ENCODE data around the gene HOXC11.

HOXC11 gene

DNA sequence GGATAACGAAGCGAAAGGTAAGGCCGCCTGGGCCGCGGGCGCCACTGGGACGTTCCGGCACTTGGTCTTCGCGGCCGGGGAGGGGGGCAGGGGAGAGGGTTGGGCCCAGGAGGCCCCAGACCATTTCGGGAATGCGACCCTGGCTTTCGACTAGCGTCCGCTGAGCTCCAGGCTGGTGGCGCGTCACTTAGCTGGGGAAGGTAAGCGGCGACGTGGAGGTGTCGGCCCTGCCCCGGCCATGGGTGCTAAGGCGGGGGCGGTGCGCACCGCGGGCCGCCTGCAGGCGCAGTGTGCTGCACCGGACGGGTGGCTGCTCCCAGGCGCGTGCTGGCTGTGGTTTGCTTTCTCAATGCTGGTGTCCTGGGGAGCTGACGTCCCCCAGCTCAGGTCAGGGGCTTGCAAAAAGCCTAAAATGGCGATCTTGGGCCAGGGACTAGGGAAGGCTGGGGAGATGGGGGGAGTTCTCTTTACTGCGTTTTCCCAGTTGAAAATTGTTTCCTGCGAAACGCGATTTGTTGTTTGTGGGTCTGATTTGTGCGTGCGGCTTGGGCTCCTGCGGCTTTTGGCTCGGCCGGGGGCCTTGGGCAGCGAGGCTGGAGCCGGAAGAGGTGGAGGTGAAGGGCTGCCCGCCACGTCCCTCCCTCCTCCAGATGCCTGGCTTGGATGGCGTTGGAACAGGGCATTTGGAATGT is 13.2 kb downstream of the HOXC11 start:
- DNase-seq (ENCODE audit: low spot score): no peak

DNA sequence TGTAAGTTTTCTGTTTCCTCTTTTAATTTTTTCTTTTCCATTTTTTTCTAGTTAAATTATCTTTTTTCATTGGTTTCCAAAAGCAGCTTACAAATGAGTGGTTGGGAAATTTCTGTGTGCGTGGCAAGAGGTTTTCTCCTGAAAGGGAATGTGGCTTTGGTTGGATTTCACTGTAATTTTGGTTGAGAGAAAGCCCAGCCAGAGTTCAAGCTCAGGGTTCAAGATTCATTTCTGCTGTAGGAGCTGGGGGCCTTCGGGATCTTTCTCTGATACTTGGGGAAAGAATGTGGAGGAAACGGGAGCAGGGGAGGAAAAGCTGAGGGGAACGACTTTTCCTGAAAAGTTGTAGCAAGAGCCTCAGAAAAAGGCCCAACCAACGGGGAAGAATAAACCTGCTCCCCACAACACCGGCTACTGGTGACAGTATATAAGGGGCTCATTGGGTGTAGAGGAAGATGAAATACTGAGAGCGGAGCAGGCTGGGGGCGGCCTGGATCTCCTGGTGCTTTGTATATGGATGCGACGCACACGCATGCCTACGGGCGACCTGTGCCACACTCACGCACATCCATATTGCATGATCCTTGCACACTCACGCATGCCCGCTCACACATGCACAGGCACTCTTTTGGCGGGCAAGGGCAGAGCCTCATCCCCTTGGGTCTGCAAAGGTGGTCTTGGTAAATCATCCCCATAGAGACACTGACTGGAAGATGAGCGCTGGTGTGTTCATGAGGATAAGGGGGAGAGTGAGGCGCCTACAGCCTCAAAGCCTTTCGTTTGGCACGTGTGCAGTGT is 14.0 kb downstream of the HOXC11 start:
- no peak for DNase-seq (ENCODE audit: low spot score)

DNA sequence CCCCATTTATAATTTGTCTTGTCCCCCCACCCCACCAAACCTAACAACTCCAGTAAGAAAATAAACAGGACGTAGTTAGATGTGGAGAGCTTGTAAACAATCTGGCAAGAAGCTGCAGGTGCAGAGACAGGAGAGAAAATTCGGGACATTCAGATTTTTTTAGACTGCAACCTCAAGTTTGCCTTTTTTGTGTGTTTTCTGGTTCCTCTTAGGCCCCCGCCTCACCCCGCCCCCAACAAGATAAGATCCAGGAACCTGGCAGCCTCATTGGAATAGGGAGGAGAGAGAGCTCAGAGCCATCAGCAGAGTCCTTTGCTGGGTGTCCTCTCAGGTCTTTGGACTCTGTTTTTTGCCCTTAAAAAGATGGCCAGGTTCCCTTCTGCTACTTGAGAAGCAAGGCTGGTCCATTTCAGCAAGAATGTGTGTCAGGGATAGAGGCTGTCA is 14.9 kb downstream of the HOXC11 start:
- DNase-seq (ENCODE audit: low spot score): no peak

DNA sequence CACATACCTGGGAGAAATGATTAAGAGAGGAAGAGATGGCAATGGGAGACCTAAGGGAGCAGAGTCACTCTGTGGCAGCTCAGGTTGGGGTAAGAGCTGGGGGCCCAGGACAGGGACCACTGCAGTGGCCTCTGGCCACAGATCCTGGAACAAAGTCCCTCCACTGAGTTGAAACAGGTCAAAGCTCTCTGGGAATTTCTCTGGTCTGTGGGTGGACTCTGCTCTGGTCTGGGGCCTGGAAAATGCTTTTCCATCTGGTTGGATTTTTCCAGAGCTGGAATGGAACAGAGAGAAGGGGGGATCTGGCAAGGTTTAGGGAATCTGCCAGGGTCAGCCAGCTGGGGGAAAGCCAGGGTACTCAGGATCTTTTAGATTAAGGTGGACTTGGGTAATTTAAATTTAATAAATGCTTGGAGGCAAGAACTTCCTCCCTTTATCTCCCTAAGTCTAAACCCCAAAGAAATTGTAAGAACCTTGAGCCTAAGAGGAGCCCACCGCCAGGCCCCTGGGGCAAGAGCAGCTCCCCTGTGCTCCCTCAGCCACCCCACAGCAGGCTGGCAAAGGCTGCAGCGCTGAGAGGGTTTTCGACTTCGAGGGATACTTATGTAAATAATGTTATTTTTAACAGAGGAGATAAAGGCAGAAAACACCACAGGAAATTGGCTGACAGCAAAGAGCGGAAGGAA is 15.8 kb downstream of the HOXC11 start:
- no peak for DNase-seq (ENCODE audit: low spot score)

DNA sequence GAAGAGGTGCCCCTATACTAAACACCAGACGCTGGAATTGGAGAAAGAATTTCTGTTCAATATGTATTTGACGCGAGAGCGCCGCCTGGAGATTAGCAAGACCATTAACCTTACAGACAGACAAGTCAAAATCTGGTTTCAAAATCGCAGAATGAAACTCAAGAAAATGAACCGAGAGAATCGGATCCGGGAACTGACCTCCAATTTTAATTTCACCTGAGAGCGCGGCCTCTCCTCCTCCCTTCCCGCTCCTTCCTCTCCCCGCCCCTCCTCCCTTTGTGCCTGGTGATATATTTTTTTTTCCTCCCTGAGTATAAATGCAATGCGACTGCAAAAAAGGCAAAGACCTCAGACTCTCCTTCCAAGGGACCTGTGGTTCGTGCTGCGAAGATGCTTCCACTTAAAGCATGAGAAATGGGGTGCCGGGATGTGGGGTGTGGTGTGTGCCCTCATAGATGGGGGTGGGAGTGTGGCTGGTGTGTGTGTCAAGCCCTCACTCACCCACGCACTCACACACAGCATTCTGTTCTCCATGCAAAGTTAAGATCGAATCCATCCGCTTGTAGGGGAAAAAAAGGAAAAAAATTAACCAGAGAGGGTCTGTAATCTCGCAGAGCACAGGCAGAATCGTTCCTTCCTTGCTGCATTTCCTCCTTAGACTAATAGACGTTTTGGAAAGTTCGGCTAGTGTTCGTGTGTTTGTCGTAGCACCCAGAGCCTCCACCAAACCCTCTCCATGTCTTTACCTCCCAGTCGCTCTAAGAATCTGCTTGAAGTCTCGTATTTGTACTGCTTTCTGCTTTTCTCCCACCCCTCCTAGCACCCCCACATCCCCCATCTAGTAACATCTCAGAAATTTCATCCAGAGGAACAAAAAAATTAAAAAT is 16.5 kb downstream of the HOXC11 start:
- peak; percentile 35 for DNase-seq (ENCODE audit: low spot score)

DNA sequence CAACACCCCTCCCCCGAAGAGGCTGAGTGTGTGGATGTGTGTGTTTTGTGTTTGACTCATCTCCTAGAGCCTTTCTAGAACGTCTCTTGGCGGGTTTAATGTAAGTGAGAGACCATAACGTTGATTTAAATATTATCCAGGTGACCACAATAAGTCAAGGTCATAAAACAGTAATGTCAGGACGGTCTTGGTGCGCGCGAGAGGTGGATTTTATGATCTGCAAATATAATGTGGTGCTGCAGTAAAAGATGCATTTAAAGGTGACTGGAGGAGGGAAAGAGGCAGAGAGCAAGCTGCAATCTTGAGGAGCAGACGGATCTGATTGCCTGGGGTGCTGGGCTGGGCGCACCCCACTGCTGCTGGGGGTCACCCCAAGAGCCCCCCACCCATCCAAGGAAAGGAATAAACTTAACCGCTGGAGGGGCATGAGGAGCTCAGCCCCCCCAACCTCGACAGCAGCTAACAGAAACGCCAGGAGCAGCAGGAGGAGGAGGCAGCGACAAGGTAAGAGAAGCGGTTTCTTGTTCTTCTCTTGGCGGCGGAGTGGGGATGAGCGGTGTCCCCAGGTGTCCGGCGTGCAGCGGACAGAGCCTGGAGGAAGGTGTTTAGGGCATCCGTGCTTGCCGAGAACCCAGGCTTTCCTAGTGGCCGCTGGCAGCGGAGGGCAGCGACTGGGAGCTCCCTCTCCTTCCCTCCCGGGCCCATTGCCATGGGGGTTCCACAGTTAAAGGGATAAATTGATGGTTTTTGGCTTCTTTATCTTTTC is 17.6 kb downstream of the HOXC11 start:
- DNase-seq (ENCODE audit: low spot score): no peak

DNA sequence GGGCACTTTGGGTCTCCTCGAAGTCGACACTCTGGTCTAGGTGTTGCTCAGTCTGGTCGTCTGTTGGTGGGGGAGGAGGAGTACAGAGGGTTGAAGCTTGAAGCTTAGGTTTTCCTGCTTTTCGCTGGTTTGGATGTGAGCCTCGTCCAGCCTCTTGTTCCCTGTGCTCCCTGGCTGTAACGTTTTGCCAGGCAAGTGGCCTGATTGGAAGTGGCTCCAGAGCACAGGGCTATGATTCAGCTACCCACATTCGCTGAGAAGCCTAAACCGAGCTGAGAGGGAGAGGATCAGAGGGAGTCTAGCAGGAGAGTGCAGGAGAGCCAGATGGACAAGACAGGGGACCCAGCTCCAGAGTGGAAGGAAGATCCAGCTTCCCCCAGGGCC is 18.1 kb downstream of the HOXC11 start:
- DNase-seq (ENCODE audit: low spot score): no peak

DNA sequence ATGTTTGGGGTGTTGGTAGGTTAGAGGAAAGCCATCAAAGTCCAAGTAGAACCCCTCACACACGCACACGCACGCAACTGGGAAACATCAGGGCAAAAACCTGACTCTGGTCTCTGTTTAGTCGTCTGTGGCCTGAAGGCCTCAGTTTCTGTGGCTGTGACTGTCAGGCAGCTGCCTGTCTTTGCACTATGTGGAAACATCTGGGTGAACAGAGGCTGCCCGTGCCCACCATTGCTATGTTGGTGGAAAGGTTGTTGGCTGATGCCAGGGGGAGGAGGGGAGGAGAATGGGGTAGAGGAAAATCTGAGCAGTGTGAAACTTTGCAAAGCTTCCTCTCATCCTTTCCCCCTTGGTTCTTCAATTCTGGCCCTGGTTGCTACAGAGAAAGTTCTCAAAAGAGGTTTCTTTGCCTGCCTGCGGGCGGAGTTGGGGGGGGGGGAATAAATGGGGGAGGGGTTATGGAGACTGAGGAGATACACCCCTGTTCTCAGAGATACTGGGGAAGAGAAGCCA is 19.5 kb downstream of the HOXC11 start:
- no peak for DNase-seq (ENCODE audit: low spot score)

DNA sequence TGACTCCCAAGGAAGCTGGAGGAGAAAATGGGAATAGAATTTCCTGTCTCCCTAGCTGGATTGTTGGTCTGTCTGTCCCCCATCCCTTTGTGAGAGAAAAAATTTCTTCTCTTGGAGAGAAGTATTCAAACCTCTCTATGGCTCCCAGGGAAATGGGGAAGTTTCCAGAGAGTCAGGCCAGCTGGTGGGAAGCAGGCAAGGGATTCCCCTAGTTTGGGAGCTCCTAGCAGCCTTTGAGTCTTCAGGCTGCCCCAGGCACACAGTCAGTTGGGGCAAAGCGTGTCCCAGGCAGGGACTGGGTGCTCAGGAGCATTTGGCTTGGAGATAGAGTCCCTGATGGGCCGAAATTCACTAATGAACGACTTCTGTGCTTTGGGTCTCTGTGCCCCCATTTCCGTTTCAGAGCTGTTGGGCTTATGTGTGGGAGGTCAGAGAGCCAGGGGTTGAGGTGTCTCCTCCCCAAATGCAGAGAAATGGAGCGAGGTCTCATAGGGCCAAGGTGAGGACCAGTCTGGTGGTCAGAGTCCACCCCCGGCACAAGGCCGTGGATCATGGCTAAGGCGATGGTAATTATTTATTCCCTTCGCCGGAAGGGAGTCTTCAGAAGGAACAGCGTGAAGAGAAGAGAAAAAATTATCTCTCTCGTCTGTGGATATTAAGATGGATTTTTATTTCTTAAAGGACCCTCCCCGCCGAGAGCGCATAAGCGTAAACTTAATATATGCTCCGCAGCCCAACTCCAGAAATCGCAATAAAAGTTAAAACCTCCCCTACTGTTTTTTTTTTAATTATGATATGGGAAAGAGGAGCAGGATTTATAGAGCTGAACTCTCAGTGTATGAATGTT is 20.5 kb downstream of the HOXC11 start:
- DNase-seq (ENCODE audit: low spot score): no peak

DNA sequence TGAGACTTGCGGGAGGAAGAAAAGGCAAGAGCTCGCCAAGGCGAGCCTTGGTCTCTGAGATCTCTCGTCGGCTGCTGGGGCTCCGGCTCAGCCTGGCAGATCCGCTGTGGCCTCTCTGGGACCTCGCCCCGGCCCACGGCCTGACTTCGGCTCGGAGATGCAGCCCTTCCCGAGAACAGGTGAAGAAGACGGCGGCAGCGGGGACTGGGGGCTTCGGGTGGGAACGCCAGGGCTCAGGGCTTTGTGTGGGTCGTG is 21.0 kb downstream of the HOXC11 start:
- no peak for DNase-seq (ENCODE audit: low spot score)

DNA sequence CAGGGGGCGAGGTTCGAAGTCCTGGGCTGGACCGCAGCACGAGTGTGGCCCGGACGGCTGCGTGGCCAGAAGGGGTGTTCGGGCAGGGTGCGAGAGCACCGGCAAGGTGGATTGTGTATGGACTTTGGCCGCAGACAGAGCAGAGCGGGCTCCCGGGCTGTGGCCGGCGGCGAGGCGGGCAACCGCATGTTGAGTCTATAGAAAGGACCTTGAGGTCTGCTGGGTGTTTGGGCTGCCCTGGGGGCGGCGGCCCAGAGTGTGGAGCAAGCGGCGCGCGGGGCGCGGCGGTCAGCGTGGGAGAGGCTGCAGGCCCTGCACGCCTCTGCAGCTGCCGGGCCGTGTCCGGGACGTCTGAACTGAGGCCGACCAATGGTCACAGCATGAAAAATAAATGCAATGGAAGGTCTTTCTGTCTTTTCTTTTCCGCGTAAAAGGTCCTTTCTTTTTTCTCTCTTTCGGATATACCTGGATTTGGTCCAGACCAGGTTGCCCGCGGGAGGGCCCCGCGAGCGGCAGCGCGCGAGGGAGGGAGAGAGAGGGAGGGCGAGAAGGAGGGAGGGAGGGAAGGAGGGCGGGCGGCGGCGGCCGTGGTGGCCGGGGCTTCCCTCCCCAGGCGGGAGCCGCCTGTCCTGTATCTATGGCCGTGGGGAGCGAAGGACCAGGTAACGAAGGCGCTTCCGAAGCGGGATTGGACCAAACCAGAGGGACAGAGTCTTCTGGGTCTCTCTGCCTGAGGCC is 21.5 kb downstream of the HOXC11 start:
- no peak for DNase-seq (ENCODE audit: low spot score)

DNA sequence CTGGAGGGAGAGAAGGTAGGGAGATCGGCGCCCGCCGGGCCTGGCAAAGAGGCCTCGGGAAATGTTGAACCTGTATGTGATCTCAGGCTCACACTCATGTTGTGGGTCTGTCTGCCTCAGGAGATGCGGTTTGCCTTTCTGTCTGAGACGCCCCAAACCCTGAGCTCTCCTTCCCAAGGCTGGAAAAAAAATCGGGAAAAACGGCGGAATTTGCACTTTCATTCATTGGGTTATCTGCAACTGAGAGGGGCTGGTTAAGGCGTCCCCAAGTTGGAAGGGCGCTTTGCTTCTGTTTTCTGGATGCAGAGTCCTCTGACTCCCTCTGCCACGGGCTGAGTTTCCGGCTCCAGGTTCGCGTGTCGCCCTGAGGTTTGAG is 22.1 kb downstream of the HOXC11 start:
- no peak for DNase-seq (ENCODE audit: low spot score)

DNA sequence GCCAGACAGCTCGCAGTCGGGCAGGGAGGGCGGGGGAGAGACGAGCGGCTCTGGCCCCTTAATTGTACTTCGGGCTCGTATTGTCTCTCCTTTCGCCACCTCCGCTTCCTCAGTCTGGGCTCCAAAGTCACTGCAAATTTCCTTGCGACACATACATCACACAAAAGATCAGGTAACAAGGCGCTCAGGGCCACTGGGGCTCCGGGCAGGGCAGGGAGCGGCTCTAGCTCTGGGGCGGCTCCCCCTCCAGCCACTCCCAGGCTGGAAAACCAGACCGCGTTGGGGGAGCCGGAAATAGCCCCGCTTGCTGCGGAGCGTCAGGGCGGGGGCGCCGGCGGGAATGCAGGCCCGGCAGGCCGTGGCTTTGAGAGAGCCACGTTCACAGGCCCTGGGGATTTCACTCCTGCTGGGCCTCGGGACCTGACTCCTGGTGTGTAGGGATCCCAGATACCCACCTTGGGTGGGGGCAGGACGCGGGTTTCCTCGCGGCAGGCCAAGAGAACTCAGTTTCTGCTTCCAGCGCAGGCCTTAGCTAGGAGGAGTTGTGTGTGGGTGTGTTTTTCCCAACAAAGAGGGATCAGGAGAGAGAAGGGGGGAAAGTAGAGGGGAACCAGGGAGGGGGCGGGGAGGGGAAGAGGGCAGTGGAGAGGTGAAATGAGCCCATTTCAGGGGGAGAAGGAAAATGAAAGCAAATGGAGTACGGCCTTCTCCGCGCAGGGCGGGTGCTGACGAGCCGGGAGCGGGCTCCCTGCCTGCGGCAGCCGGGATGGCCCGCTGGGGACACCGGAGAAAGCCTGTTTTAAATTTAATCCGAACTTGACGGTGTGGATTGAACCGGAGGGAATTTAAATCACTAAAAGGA is 22.7 kb downstream of the HOXC11 start:
- no peak for DNase-seq (ENCODE audit: low spot score)

DNA sequence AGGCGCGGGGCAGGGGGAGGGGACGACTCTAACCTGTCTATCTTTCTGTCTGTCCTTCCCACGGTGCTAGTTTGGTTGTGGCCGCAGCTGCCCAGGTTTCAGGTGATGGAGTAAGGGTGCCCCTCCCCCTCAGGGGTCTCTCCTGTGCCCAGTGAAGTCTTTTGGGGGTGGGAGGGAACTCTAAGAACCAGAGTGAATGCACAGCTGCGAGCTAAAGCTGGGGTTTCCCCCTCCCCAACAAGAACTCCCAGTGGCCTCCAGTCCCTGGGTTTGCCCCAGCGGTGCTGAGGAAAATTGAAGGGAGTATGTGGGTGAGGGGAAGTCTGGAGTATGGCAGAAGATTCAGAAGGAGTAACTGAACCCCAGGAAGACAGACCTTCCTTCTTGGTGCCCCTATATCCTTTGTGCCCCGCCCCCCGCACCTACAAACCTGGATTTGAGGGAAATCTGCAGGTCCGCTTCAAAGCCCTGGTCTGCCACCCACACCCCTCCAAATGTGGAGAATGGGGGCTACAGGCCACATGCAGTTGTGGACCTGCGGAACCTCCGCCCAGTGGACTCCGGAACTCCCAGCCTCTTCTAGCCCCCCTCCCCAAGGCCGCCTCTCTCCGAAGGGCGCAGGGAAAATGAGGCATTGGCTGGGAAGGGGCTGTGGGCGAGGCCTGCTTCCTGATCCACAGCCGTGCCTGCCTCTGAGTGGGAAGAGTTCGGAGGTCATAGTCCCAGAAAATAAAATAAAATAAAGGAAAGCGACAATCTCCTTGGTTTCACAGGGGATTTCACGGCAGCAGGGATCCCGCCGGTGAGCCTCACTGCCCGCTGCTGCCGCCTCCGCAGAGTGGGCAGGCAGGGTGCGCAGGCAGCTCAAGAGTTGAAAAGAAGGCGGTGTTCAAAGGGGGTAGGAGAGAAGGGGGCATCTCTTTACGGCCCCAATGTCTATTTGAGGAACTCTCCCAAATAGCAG is 23.6 kb downstream of the HOXC11 start:
- no peak for DNase-seq (ENCODE audit: low spot score)

DNA sequence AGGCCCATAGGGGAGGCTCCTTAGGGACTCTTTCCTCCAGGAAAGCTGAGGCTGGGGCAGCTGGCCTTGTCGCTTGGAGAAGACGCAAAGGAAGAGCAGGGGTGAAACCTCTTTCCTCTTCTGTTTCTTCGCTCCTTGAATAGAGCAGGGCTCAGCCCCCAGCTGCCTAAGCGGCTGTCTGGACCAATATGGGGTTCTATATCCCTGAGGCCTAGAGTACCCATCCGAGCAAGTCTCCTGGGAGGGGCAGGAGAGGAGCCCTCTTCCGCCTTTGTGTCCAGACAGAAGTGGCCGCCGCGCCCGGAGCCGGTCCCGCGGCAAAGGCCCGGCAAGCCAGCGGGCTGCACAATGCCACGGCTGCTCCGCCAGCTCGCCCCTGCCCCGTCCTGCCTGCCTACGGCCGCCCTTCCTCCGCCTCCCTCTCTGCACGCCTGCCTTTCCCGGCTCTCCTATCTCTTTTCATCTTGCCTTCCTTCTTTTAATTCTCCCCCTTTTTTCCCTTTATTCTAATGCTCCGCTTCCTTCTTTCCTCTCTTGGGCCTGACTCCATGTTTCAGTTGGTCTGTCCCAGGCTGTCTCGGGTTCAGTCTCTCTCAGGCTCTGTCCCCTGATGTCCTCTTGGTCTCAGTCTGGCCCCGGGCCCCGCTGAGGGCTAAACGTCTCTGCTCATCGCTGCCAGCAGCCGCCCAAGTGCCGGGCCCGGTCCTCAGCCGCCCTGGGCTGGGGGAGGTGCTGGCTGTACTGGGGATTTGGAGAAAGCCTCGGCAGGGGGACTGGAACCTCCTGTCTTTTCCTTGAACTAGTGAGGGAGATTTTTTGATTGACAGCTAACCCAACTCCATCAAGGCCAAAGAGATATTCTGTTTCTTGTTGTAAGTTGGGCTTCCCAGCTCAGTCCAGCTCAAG is 24.5 kb downstream of the HOXC11 start:
- DNase-seq (ENCODE audit: low spot score): no peak

DNA sequence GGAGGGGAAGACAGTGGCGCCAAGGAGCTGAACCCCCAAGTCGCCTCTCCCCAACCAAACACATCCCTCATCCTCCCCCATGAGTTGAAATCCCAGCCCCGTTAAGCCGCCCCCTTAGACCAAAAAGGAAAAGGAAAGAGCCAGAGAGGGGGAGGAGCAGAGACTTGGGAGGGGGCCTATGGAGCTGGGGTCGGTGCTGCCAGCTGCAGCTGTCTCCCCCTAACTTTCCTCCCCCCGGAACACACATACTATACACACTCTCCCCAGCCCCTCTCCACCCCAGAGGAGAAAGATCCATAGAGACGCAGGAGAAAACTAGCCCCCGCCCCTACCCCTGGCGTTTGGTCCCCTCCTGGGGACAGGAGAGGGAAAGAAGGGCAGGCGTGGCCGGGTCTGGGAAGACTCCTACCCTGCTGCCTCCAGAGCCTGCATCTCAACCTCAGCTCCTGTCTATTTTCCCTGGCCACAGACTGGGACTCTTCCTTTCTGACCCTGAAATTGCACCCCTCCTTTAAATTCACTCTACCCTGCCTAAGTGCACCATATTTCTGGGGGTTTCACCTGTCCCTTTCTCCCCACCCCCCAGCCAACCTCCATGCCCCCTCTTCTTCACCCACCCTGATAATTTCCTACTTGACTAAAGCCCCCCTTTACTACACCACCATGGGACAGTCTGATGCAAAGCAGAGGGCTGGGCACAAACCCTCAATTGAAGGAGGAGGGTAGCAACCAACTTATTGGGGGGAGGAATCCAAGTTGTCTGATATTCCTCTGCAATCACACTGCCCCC is 25.4 kb downstream of the HOXC11 start:
- DNase-seq (ENCODE audit: low spot score): no peak
